Nucleus accumbens (tissue), 56 donors: Measurements from ENCODE around the gene PI4K2A.

Experiments used
- DNase-seq, 56 donors: peaks; one replicate each; lab custom pipeline; 2025; lab: John Stamatoyannopoulos, UW

The PI4K2A gene

DNA sequence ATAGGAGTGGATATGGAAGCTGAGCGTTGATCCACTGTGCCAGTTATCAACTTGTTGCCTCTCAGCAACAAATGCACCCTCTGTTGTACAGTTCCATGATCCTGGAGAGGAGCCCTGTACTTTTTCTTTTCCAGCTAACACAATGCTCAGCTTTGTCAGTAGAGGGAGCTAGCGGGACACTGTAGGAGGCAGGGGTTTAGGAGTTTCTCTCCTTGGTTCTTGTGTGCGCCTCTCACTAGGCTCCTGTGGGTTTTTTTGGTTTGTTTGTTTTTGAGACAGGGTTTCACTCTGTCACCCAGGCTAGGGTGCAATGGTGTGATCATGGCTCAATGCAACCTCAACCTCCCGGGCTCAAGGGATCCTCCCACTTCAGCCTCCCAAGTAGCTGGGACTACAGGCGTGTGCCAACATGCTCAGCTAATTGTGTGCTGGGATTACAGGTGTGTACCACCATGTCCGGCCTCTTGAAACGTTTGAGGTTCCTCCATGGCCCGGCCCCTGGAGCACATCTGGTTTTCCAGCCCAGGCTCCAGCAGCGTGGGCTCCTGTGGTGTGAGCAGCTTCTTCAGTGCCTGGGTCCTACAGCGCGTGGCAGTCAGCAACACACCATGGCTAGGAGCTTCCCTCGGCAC lies 61.1 kb downstream of the PI4K2A start:
- peak in 35 of 56 donors; percentile 14 to 75 (median 35) for DNase-seq

DNA sequence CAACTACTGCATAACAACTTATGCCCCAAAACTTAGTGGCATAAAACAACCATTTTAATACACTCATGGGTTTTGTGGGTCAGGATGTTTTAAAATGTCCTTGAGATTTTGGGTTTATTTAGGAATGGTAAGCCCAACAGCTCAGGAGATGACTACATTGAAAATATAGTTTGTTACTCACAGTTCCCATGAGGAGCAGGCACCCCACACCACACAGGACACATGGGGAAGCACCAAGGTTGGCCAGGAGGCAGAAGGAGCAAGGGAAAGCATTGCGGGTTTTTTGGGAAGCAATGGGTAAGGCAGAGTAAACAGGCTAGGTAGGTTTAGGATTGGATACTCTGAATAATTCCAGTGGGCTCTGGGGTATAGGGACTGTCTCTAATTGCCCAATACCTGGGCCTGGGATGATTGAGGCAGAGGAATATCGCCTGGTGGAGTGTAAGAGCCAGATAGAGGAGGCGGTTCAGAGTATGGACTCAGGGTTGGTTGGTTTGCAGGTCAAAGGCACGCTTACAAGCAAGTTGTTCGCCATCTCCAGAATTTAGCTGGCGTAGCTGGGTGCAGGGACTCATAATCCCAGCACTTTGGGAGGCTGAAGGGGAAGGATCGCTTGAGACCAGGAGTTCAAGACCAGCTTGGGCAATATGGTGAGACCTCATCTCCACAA lies 63.1 kb downstream of the PI4K2A start:
- no peak for DNase-seq

DNA sequence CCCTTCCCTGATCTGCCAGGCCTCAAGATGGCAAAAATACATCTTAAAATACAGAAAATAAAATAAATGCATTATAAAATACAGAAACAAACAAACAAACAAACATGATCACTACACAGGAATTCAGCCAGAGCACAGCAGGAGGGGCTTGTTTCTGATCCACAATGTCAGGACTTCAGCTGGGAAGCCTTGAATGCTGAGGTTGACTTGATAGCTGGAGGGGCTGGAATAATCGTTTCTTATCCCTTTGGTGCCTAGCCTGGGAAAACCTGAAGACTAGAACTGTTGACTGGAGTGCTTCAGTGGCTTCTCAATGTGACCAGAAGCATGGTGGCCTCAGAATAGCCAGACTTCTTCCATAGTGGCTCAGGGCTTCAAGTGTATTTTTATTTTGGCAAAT lies 63.9 kb downstream of the PI4K2A start:
- no peak for DNase-seq

GRCh38 chr10:97705006-97705670 lies 64.7 kb downstream of the PI4K2A start:
- DNase-seq: no peak

DNA sequence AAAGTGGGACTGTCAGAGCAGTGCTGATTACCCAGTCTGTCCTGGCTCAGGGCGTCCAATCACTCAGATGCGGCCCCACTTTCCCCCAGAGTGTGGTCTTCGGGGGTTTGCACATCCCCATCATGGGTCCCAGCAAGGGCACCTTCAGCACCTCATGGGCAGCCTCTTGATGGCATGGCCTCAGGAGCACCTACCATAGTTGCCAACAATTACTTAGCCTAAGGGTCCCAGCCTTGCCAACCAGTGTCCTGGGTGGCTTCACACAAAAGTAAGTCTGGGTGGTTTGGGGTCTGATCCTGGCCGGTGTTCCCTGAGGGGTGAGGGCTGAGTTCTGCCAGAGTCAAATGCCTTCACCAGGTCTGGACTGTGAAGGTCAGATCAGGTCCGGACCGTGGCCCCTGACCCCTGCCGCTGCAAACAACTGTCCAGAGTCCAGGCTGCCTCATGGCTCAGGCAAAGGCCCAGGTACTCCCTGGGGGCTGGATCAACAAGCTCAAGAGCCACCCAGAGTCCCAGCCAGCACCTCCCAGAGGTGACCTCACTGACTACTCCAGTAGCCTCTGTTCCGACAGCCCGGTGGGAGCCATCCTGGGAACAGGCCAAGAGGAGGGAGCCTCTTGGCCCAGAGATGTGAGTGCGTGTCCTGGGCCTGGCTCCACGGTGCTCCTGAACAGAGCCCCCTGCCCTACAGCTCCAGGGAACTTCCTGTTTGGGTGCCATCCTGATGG lies 66.8 kb downstream of the PI4K2A start:
- no peak for DNase-seq

- DNase-seq: no peak
These were observed 67.7 kb downstream of the PI4K2A start for GRCh38 chr10:97708167-97708566.

GRCh38 chr10:97708976-97709946 lies 68.8 kb downstream of the PI4K2A start:
- DNase-seq: peak in 30 of 56 donors; percentile 3 to 74 (median 22)

GRCh38 chr10:97711640-97712572 lies 71.4 kb downstream of the PI4K2A start:
- no peak for DNase-seq

DNA sequence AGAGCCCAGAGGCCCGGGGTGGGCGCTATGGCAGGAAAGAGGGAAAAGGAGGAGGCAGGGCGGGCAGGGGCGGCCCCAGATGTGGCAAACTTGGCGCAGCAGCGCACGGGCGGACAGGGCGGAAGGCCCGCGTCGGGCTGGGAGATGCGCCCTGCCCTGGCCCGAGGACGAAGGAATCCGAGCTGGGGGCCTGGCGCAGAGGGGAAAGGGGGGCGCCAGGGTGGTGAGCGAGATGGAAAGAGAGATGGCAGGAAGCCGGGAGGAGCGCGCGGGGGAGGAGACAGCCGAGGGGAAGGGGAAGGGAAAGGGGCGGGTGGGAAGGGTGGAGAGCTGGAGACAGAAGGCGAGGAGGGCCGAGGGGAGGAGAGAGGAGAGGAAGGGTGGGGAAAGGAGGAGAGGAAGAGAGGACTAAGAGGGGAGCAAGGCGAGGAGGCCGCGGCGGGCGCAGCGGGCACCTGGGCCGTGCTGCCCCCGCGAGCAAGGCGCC lies 72.9 kb downstream of the PI4K2A start, which contains the start of gene MARVELD1:
MARVELD1 (plus strand) TSS at position 392 of the 487 bp plus-strand sequence. CDS start 147 bp downstream, outside the sequence.
- DNase-seq: peak in 32 of 56 donors; percentile 6 to 73 (median 28)

DNA sequence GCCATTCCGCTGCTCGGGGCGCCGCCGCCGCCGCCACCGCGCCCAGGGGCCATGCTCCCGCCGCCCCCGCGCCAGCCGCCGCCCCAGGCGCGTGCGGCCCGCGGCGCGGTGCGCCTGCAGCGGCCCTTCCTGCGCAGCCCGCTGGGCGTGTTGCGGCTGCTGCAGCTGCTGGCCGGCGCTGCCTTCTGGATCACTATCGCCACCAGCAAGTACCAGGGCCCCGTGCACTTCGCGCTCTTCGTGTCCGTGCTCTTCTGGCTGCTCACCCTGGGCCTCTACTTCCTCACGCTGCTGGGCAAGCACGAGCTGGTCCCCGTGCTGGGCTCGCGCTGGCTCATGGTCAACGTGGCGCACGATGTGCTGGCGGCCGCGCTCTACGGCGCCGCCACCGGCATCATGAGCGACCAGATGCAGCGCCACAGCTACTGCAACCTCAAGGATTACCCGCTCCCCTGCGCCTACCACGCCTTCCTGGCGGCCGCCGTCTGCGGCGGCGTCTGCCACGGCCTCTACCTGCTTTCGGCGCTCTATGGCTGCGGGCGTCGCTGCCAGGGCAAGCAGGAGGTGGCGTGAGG lies 73.4 kb downstream of the PI4K2A start:
- peak in 47 of 56 donors; percentile 11 to 76 (median 50) for DNase-seq

DNA sequence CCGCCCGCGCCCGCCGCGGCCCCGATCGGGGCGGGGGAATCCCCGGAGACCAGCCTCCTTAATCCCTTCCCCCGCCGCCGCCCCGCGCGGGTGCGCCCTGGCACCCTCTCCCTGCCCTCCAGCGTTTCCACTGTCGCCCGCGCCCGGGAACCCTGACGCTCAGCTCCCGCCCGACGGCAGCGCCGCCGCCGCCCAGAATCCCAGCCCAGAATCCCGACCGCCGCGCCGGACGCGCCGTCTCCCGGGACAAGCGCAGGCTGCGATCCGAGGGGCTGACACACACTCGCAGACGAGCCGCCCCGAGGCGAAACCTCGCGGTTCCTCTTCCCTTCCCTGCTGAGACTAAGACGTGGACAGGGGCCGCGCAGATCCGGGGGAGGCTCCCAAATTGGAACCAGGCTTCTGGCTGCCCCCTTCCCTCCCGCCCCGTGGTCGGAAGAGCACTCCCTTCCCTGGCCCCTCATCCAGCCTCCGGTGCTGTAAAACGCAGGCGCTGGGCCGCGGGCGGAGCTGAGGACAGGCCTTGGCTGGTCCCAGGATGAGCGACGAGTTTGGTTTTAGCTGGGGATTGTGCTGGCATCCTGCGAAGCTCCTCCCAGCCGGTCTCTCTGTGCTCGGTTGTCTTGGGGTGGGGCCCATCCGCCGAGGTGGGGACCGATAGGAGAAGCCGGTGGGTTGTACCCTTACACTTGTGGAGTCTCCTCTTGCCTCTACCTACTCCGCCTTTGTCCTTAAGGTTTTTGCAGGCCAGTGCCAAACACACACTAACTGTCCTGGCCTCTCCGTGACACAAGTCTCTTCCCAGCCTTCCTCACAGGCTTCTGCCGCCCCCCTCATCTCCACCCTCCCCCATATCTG lies 74.2 kb downstream of the PI4K2A start:
- DNase-seq: peak in 34 of 56 donors; percentile 7 to 74 (median 42)

- no peak for DNase-seq
These were observed 74.9 kb downstream of the PI4K2A start for GRCh38 chr10:97715259-97715874.

DNA sequence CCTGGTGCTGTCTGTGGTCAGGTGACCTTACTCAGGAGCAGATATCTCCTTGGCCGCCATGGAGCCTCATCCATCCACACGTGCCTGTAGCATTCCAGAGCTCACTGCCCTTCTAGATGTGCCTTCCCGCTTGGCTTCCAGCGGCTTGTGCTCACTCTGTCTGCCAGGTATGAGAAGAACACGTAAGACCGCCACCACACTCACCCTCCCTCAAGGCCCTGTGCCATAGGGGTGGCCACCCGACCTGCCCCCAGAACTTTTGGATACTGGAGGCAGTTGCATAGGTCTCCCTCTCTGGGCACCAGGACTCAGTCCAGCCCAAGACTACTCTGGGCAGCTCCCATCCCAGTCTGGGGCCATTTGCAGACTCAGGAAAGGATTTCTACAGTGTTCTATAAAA lies 77.2 kb downstream of the PI4K2A start:
- DNase-seq: no peak

DNA sequence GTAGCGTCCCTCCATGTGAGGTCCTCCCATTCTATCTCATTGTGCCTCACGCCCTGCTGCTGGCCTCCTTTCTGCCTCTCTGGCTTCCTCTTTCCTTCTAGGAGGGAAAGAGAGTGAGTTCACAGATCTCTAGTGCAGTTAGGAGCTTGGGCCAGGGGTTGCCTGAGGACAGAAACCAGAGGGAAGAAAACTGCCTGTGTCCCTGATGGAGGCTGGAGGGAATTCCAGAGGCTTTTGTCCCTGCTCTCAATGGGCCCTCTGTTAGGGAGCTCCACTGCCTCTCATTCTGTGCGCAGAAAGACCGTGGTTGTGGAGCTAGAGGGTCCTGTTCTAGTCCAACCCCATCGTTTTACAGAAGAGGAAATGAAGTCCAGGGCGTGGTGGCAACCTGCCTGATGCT lies 77.7 kb downstream of the PI4K2A start:
- DNase-seq: peak in 47 of 56 donors; percentile 12 to 76 (median 43)

DNA sequence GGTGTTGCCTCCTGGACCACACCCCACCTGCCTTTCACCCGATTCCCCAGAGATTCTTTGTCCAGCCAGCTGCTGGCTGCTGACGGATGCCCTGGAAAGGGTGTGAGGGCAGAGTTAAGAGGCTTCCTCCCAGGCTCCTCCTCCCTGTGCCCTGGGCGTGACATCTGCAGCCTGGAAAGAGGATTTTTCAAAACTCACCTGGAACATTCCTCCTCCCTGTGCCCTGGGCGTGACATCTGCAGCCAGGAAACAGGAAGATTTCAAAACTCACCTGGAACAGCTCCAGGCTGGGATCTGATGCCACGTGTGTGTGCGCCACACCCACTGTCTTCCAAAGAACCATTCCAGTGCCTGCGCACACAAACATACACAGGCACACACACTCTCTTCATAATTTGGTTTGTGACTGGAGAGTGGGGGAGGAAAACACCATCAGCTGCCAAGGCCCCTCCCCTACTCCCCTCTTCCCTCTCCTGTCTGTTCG lies 78.2 kb downstream of the PI4K2A start:
- peak in 29 of 56 donors; percentile 11 to 74 (median 32) for DNase-seq

DNA sequence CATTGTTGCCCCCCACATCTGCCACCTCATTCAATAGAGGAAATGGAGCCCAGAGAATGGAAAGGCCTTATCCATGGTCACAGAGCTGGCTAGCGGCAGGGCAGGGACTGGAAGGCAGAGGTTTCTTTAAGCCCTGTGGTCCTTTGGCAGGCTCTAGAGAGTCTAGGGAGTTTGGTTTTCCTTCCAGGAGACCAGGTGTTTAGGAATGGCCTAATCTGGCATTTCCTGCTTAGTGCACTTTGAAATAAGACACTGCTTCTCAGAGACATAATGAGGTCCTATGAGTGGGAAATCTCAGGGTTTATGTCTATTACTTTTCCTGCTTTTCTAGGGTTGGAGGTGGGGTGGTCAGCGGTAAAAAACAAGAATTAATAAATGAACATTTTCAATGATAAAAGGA lies 79.1 kb downstream of the PI4K2A start:
- no peak for DNase-seq
